HG02884 (cell line): ENCODE data around the gene CDH4.

Experiments
- ATAC-seq: cut with Tn5 transposase; IDR thresholded peaks from one replicate; pipeline ENCODE4 v1.9.1; 2021; ENCODE audit warnings: mild to moderate bottlenecking, moderate library complexity; ENCODE audit not compliant: unreplicated experiment

Gene CDH4

GRCh38 chr20:61912665-61913422 lies 660.8 kb downstream of the CDH4 start:
- peak; percentile 73 for ATAC-seq

GRCh38 chr20:61913423-61914225 lies 661.6 kb downstream of the CDH4 start:
- ATAC-seq: no peak

GRCh38 chr20:61915101-61915500 lies 663.0 kb downstream of the CDH4 start:
- ATAC-seq: no peak

GRCh38 chr20:61916318-61916891 lies 664.3 kb downstream of the CDH4 start:
- ATAC-seq: no peak

- ATAC-seq: no peak
Measured at GRCh38 chr20:61917474-61918145, 665.5 kb downstream of the CDH4 start.

GRCh38 chr20:61918548-61918947 lies 666.5 kb downstream of the CDH4 start:
- no peak for ATAC-seq

GRCh38 chr20:61919239-61919638 lies 667.2 kb downstream of the CDH4 start:
- no peak for ATAC-seq

GRCh38 chr20:61919675-61920365 lies 667.8 kb downstream of the CDH4 start:
- no peak for ATAC-seq

GRCh38 chr20:61922411-61922810 lies 670.4 kb downstream of the CDH4 start:
- no peak for ATAC-seq

GRCh38 chr20:61922936-61923335 lies 670.9 kb downstream of the CDH4 start:
- ATAC-seq: no peak

GRCh38 chr20:61923371-61924166 lies 671.5 kb downstream of the CDH4 start:
- ATAC-seq: no peak

- no peak for ATAC-seq
Measured at GRCh38 chr20:61924211-61924857, 672.3 kb downstream of the CDH4 start.

GRCh38 chr20:61924858-61925554 lies 672.9 kb downstream of the CDH4 start:
- ATAC-seq: no peak

GRCh38 chr20:61925555-61926252 lies 673.6 kb downstream of the CDH4 start:
- ATAC-seq: no peak

- no peak for ATAC-seq
Measured at GRCh38 chr20:61926253-61926613, 674.2 kb downstream of the CDH4 start.

GRCh38 chr20:61926796-61927192 lies 674.7 kb downstream of the CDH4 start:
- ATAC-seq: no peak

- no peak for ATAC-seq
Measured at GRCh38 chr20:61927193-61927825, 675.2 kb downstream of the CDH4 start.
